NOMO-1 treated with DMSO at 0.1 percent for 48 hours (cell line): Measurements from ENCODE around the gene IBTK.

Experiments used
- DNase-seq: peaks from one replicate; lab custom pipeline; 2025; ENCODE audit not compliant: unreplicated experiment; lab: John Stamatoyannopoulos, UW

IBTK gene

GRCh38 chr6:82123632-82124031 is 123.9 kb downstream of the IBTK start:
- no peak for DNase-seq
